Liver (tissue), 9 donors: ENCODE measurements around the gene DCPS. TPM values are rescaled to one million over a fixed set of nuclear protein-coding genes. Genes with fewer than 3 reads are reported as not detected.

ENCODE experiments used
- DNase-seq: peaks from one replicate; pipeline ENCODE4 v3.0.0-alpha.2; 2017; ENCODE audit warnings: low spot score
- H3K27ac ChIP-seq, 2 donors: one replicate each; pipeline ENCODE4 v1.7.0; 2013; ENCODE audit warnings: inconsistent platforms in 2 of 2, low read length in 2 of 2, control low read depth in 1 of 2, low read depth in 1 of 2, mild to moderate bottlenecking in 1 of 2
- H3K27me3 ChIP-seq, 4 donors: one replicate each; pipeline versions ENCODE4 v1.6.1 to v1.7.0; 2013; ENCODE audit warnings: low read length in 3 of 4, inconsistent platforms in 1 of 4, mild to moderate bottlenecking in 1 of 4, moderate library complexity in 1 of 4; ENCODE audit not compliant: control insufficient read depth in 4 of 4, insufficient read depth in 4 of 4
- H3K36me3 ChIP-seq, 4 donors: one replicate each; pipeline versions ENCODE4 v1.6.1 to v1.7.0; 2013; ENCODE audit warnings: low read length in 3 of 4, mild to moderate bottlenecking in 3 of 4, low read depth in 1 of 4, moderate library complexity in 1 of 4; ENCODE audit not compliant: control insufficient read depth in 4 of 4, insufficient read depth in 3 of 4
- H3K4me1 ChIP-seq, 4 donors: one replicate each; pipeline versions ENCODE4 v1.6.1 to v1.7.0; 2013; ENCODE audit warnings: low read length in 3 of 4, mild to moderate bottlenecking in 3 of 4, moderate library complexity in 1 of 4; ENCODE audit not compliant: control insufficient read depth in 4 of 4, insufficient read depth in 4 of 4
- H3K4me3 ChIP-seq, 3 donors: one replicate each; pipeline versions ENCODE4 v1.6.1 to v1.7.0; 2013; ENCODE audit warnings: low read length in 3 of 3, control low read depth in 1 of 3, low read depth in 1 of 3, mild to moderate bottlenecking in 1 of 3
- H3K9ac ChIP-seq, 2 donors: one replicate each; pipeline ENCODE4 v1.7.0; 2013; ENCODE audit warnings: low read length in 2 of 2, mild to moderate bottlenecking in 2 of 2, moderate library complexity in 2 of 2, control low read depth in 1 of 2, low read depth in 1 of 2
- H3K9me3 ChIP-seq, 4 donors: one replicate each; pipeline versions ENCODE4 v1.6.1 to v1.7.0; 2013; ENCODE audit warnings: low read length in 3 of 4; ENCODE audit not compliant: control insufficient read depth in 4 of 4
- ATF3 ChIP-seq: IDR thresholded peaks from 2 replicates; pipeline ENCODE4 v1.6.1; 2016; ENCODE audit warnings: antibody characterized with exemption
- CTCF ChIP-seq: fragments of 150-350 bp; IDR thresholded peaks from 2 replicates; pipeline ENCODE4 v1.5.1; 2017; ENCODE audit warnings: improper control_type of control experiment, low read depth, low read length; ENCODE audit not compliant: missing input control
- EGR1 ChIP-seq, 2 donors: IDR thresholded peaks; 2 replicates each; pipeline ENCODE4 v1.6.1; 2016 to 2018; ENCODE audit warnings: antibody characterized with exemption in 2 of 2, low read depth in 2 of 2
- FOXA1 ChIP-seq: IDR thresholded peaks from 2 replicates; pipeline ENCODE4 v1.6.1; 2016; ENCODE audit warnings: antibody characterized with exemption
- FOXA2 ChIP-seq: IDR thresholded peaks from 2 replicates; pipeline ENCODE4 v1.6.1; 2016; ENCODE audit warnings: antibody characterized with exemption
- GABPA ChIP-seq, 2 donors: IDR thresholded peaks in 1 of 2; conservative IDR thresholded peaks in 1 of 2; 2 replicates each; pipeline ENCODE4 v1.6.1; 2016; ENCODE audit warnings: antibody characterized with exemption in 2 of 2, mild to moderate bottlenecking in 1 of 2, moderate library complexity in 1 of 2
- HNF4A ChIP-seq, 2 donors: conservative IDR thresholded peaks; 2 replicates each; pipeline ENCODE4 v1.6.1; 2016; ENCODE audit warnings: antibody characterized with exemption in 2 of 2, mild to moderate bottlenecking in 2 of 2
- HNF4G ChIP-seq: IDR thresholded peaks from 2 replicates; pipeline ENCODE4 v1.6.1; 2016; ENCODE audit warnings: antibody characterized with exemption
- JUND ChIP-seq, 2 donors: IDR thresholded peaks; 2 replicates each; pipeline ENCODE4 v1.6.1; 2016; ENCODE audit warnings: antibody characterized with exemption in 2 of 2
- MAX ChIP-seq: IDR thresholded peaks from 2 replicates; pipeline ENCODE4 v1.6.1; 2016; ENCODE audit warnings: antibody characterized with exemption
- NR2F2 ChIP-seq: IDR thresholded peaks from 2 replicates; pipeline ENCODE4 v1.6.1; 2016; ENCODE audit warnings: antibody characterized with exemption
- RAD21 ChIP-seq, 2 donors: IDR thresholded peaks; 2 replicates each; pipeline ENCODE4 v1.6.1; 2016; ENCODE audit warnings: antibody characterized with exemption in 2 of 2, mild to moderate bottlenecking in 2 of 2
- RXRA ChIP-seq, 2 donors: IDR thresholded peaks; 2 replicates each; pipeline ENCODE4 v1.6.1; 2017 to 2018; ENCODE audit warnings: antibody characterized with exemption in 2 of 2, mild to moderate bottlenecking in 1 of 2
- SP1 ChIP-seq: IDR thresholded peaks from 2 replicates; pipeline ENCODE4 v1.6.1; 2018; ENCODE audit warnings: antibody characterized with exemption, mild to moderate bottlenecking
- TAF1 ChIP-seq: conservative IDR thresholded peaks from 2 replicates; pipeline ENCODE4 v1.6.1; 2016; ENCODE audit warnings: antibody characterized with exemption, mild to moderate bottlenecking
- YY1 ChIP-seq: IDR thresholded peaks from 2 replicates; pipeline ENCODE4 v1.6.1; 2016; ENCODE audit warnings: antibody characterized with exemption, mild to moderate bottlenecking
- ZBTB33 ChIP-seq: IDR thresholded peaks from 2 replicates; pipeline ENCODE4 v1.6.1; 2016; ENCODE audit warnings: antibody characterized with exemption
- WGBS: extraction: QIAGEN DNeasy Blood & Tissue Kit; methylation state at CpG from one replicate; pipeline ENCODE4 v1.1.7; 2013; 5-methylcytosine and 5-hydroxymethylcytosine counted together
- polyA plus RNA-seq, 2 donors: library from polyadenylated mRNA; stranded (reverse) in 1 of 2; unstranded in 1 of 2; fragments of 200-250 nt in 1 of 2; fragments of >200 nt in 1 of 2; fragmentation: Nextera tagmentation in 1 of 2; extraction: Ambion mirVana in 1 of 2; gene quantifications; one replicate each; pipeline versions ENCODE4 v1.2.1 to v1.2.3, GENCODE V29; 2013 to 2015
- total RNA-seq, 2 donors: library from RNA; depleted of rRNA; stranded (reverse); fragments of >200 nt; gene quantifications; one replicate each; pipeline ENCODE4 v1.2.3, GENCODE V29; 2014
- TF ChIP-seq, protein P1 (sequence below): IDR thresholded peaks from 2 replicates; pipeline ENCODE4 v1.6.1; 2016; ENCODE audit warnings: antibody characterized with exemption, mild to moderate bottlenecking
- donor health status: healthy.
- donor health status: healthy.
- donor health status: healthy.
- donor health status: healthy.
- donor health status: healthy.

DCPS gene
- total and polyA plus RNA-seq, 4 donors: 5.6 to 61.0 (median 19.0) TPM

- TF ChIP-seq HNF4A (conservative IDR thresholded peaks at IDR 0.05): no peak
- no peak for TF ChIP-seq RAD21 (IDR thresholded peaks at IDR 0.05)
- no peak for TF ChIP-seq ZBTB33
- TF ChIP-seq CTCF: no peak
- TF ChIP-seq TAF1: no peak
- TF ChIP-seq SP1: no peak
- no peak for TF ChIP-seq EGR1 (IDR thresholded peaks at IDR 0.05; ENCODE audit: low read depth in 2 of 2)
- TF ChIP-seq ATF3: no peak
- TF ChIP-seq RXRA (IDR thresholded peaks at IDR 0.05): no peak
- TF ChIP-seq, protein P1, sequence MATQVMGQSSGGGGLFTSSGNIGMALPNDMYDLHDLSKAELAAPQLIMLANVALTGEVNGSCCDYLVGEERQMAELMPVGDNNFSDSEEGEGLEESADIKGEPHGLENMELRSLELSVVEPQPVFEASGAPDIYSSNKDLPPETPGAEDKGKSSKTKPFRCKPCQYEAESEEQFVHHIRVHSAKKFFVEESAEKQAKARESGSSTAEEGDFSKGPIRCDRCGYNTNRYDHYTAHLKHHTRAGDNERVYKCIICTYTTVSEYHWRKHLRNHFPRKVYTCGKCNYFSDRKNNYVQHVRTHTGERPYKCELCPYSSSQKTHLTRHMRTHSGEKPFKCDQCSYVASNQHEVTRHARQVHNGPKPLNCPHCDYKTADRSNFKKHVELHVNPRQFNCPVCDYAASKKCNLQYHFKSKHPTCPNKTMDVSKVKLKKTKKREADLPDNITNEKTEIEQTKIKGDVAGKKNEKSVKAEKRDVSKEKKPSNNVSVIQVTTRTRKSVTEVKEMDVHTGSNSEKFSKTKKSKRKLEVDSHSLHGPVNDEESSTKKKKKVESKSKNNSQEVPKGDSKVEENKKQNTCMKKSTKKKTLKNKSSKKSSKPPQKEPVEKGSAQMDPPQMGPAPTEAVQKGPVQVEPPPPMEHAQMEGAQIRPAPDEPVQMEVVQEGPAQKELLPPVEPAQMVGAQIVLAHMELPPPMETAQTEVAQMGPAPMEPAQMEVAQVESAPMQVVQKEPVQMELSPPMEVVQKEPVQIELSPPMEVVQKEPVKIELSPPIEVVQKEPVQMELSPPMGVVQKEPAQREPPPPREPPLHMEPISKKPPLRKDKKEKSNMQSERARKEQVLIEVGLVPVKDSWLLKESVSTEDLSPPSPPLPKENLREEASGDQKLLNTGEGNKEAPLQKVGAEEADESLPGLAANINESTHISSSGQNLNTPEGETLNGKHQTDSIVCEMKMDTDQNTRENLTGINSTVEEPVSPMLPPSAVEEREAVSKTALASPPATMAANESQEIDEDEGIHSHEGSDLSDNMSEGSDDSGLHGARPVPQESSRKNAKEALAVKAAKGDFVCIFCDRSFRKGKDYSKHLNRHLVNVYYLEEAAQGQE: no peak
- no peak for TF ChIP-seq MAX
- TF ChIP-seq YY1: no peak
- no peak for TF ChIP-seq NR2F2
- TF ChIP-seq HNF4G: no peak
- no peak for TF ChIP-seq JUND (IDR thresholded peaks at IDR 0.05)
- TF ChIP-seq GABPA (IDR thresholded peaks at IDR 0.05 in 1 of 2, conservative IDR thresholded peaks at IDR 0.05 in 1 of 2): no peak
- no peak for TF ChIP-seq FOXA1
- no peak for TF ChIP-seq FOXA2
- Histone ChIP-seq H3K4me1 (peaks cover 0 to 4% (median 0%) of the 10 kb centered on the region in 4 donors), H3K9ac (no peak overlapping the region), H3K4me3 (no peak overlapping the region), H3K27me3 (no peaks in the 10 kb centered on the region), H3K9me3 (no peaks in the 10 kb centered on the region), H3K27ac (no peak overlapping the region), H3K36me3 (no peaks in the 10 kb centered on the region)
- WGBS: 59% methylated on average over 4 of the region's 4 CpGs
- DNase-seq: no peak
Observed at GRCh38 chr11:126392633-126393013, 88.8 kb downstream of the DCPS start.
